HepG2 (cell line): ENCODE data around the gene LSM8. TPM values are rescaled to one million over a fixed set of nuclear protein-coding genes. Genes with fewer than 3 reads are reported as not detected.

ENCODE experiments used
- ATAC-seq: fragments of 200-7000 bp; cut with Tn5 transposase; 3 replicates; pipeline ENCODE4 v1.9.1; 2020; ENCODE audit warnings: mild to moderate bottlenecking, moderate library complexity
- BruUV-seq: library from RNA; stranded (reverse); fragments of 400-500 nt; replicated peaks from 2 replicates; lab custom pipeline; 2021; lab: Mats Ljungman, UMichigan
- CTCF ChIA-PET: fragments of 300-600 bp; formaldehyde crosslinking; extraction: SDS; loops from one replicate; lab custom pipeline; 2021; ENCODE audit warnings: low total read pairs, inconsistent platforms, low intra/inter-chr PET ratio; lab: Yijun Ruan, JAX
- POLR2A ChIA-PET: fragments of 350-600 bp; sonication (Branson Sonifier 250); formaldehyde crosslinking; loops from one replicate; lab custom pipeline; 2020; ENCODE audit warnings: antibody characterized with exemption, inconsistent platforms; lab: Yijun Ruan, JAX
- DNase-seq: peaks from one replicate; pipeline ENCODE4 v3.0.0-alpha.2; 2015; ENCODE audit warnings: low spot score
- FAIRE-seq: peaks from 3 replicates; lab custom pipeline; 2011; peaks lifted over from hg19 to GRCh38; lab: Jason Lieb, UNC
- H2AFZ ChIP-seq: one replicate; pipeline ENCODE4 v1.6.1; 2011; ENCODE audit warnings: low read length, inconsistent platforms
- H3K27ac ChIP-seq: fragments of 300-600 bp; 3 replicates; pipeline ENCODE4 v1.8.0; 2011; ENCODE audit warnings: mixed run types, mild to moderate bottlenecking, mixed read lengths, low read length, inconsistent platforms; ENCODE audit not compliant: insufficient read depth; ENCODE audit errors: extremely low read length
- H3K27me3 ChIP-seq, 2 experiments: fragments of 200-600 bp in 1 of 2; 2 replicates in 1 of 2; 3 replicates in 1 of 2; pipeline versions ENCODE4 v1.6.0 to v1.8.0; 2011; ENCODE audit warnings: low read length in 2 of 2, mild to moderate bottlenecking in 2 of 2, moderate library complexity in 2 of 2, inconsistent platforms in 1 of 2; ENCODE audit not compliant: insufficient read depth in 2 of 2, control insufficient read depth in 1 of 2
- H3K36me3 ChIP-seq, 2 experiments: fragments of 200-600 bp in 1 of 2; replicated peaks in 1 of 2; 2 replicates in 1 of 2; 3 replicates in 1 of 2; pipeline versions ENCODE4 v1.5.1 to v1.8.0; 2011; ENCODE audit warnings: low read length in 2 of 2, inconsistent platforms in 1 of 2; ENCODE audit not compliant: insufficient read depth in 2 of 2, control insufficient read depth in 1 of 2
- H3K4me1 ChIP-seq: 2 replicates; pipeline ENCODE4 v1.5.1; 2012; ENCODE audit warnings: low read length, inconsistent platforms; ENCODE audit not compliant: insufficient read depth
- H3K4me2 ChIP-seq: 2 replicates; pipeline ENCODE4 v1.6.0; 2011; ENCODE audit warnings: low read depth, low read length, inconsistent platforms
- H3K4me3 ChIP-seq, 3 experiments: fragments of 200-600 bp in 1 of 3; sonication (generic), shearing (Covaris generic) in 1 of 3; replicated peaks in 1 of 3; 2 replicates each; pipeline ENCODE4 v1.5.1; 2011 to 2016; ENCODE audit warnings: low read length in 3 of 3, inconsistent platforms in 2 of 3, low read depth in 2 of 3, mild to moderate bottlenecking in 2 of 3, control low read depth in 1 of 3, mixed read lengths in 1 of 3; ENCODE audit not compliant: insufficient read depth in 1 of 3
- H3K79me2 ChIP-seq: one replicate; pipeline ENCODE4 v1.6.1; 2011; ENCODE audit warnings: low read length, inconsistent platforms; ENCODE audit not compliant: insufficient read depth
- H3K9ac ChIP-seq: 2 replicates; pipeline ENCODE4 v1.6.0; 2011; ENCODE audit warnings: mild to moderate bottlenecking, low read depth, low read length, inconsistent platforms; ENCODE audit not compliant: insufficient read depth
- H3K9me3 ChIP-seq: 2 replicates; pipeline ENCODE4 v1.5.1; 2012; ENCODE audit warnings: mild to moderate bottlenecking, low read length
- H4K20me1 ChIP-seq: 2 replicates; pipeline ENCODE4 v1.6.0; 2011; ENCODE audit warnings: inconsistent platforms, mild to moderate bottlenecking, low read length, moderate library complexity; ENCODE audit not compliant: insufficient read depth
- AKNA ChIP-seq: sonication (generic); formaldehyde crosslinking; IDR thresholded peaks from 2 replicates; pipeline ENCODE4 v1.4.0; 2020; ENCODE audit warnings: missing genetic modification reagents, borderline replicate concordance
- FOXM1 ChIP-seq: sonication (generic); formaldehyde crosslinking; IDR thresholded peaks from 2 replicates; pipeline ENCODE4 v1.5.0; 2020; ENCODE audit warnings: missing genetic modification reagents
- HNF4A ChIP-seq: sonication (generic); formaldehyde crosslinking; IDR thresholded peaks from 2 replicates; pipeline ENCODE4 v1.4.0; 2020; ENCODE audit warnings: missing genetic modification reagents
- NBN ChIP-seq: fragments of 450-650 bp; conservative IDR thresholded peaks from 2 replicates; pipeline ENCODE4 v1.6.1; 2017
- ZNF121 ChIP-seq: sonication (generic); formaldehyde crosslinking; IDR thresholded peaks from 2 replicates; pipeline ENCODE4 v1.5.0; 2020; ENCODE audit warnings: mild to moderate bottlenecking, missing genetic modification reagents
- ZNF770 ChIP-seq: sonication (generic); formaldehyde crosslinking; IDR thresholded peaks from 2 replicates; pipeline ENCODE4 v1.5.0; 2020; ENCODE audit warnings: mild to moderate bottlenecking, missing genetic modification reagents
- WGBS: methylation state at CpG from one replicate; pipeline ENCODE4 v1.1.6; 2017; ENCODE audit warnings: low lambda C conversion rate; 5-methylcytosine and 5-hydroxymethylcytosine counted together
- in situ Hi-C: cut with HindIII; loops from 2 replicates; pipeline ENCODE4 v1.10.0; 2017; ENCODE audit warnings: low pct_unique_long_range_greater_than_20kb; ENCODE audit not compliant: extremely low pct_ligation_motif_present
- intact Hi-C: fragments of 100-400 bp; cut with micrococcal nuclease; formaldehyde crosslinking; loops from one replicate; pipeline ENCODE4 v1.10.0; 2022; ENCODE audit not compliant: unreplicated experiment
- polyA plus RNA-seq, 8 experiments: library from polyadenylated mRNA; depleted of rRNA in 3 of 8; stranded (reverse) in 7 of 8; unstranded in 1 of 8; fragments of >200 nt; fragmentation: Illumina TruSeq in 4 of 8; extraction: Trizol in 4 of 8; gene quantifications; 2 replicates each; pipeline versions ENCODE4 v1.2.1 to v1.2.3, GENCODE V29; 2011 to 2016; ENCODE audit warnings: low read depth in 4 of 8, missing spikeins in 1 of 8, mixed read lengths in 1 of 8; ENCODE audit not compliant: insufficient read depth in 1 of 8
- total RNA-seq, 5 experiments: library from RNA; depleted of rRNA; stranded (reverse); fragments of >200 nt; fragmentation: Illumina TruSeq; extraction: Trizol; gene quantifications; 2 replicates each; pipeline ENCODE4 v1.2.3, GENCODE V29; 2016; ENCODE audit warnings: low read depth in 1 of 5

Gene LSM8
- total and polyA plus RNA-seq, 2 of the 13 experiments (the other 11 are each of a cell fraction or from before 2014, with no cell fraction given): 44.3 to 67.3 TPM

- POLR2A ChIA-PET: interaction anchor here (0.7 kb wide), 1 partner anchor 995 kb away, joined by 3 read pairs; no protein-coding TSS in a partner anchor
- FAIRE-seq: no peak
- 80% methylated on average over 6 of the region's 6 CpGs for WGBS
Measured at GRCh38 chr7:118185163-118185860, 1.3 kb downstream of the LSM8 start.

More at GRCh38 chr7:118185163-118185860, 1.3 kb downstream of the LSM8 start:
- H3K4me2 ChIP-seq: peak overlapping the region; percentile 59
- DNase-seq: no peak
- H3K9me3 ChIP-seq: no peaks in the 10 kb centered on the region
- CTCF ChIA-PET: no interaction called here
- H3K36me3 ChIP-seq: peaks cover 0 to 10% of the 10 kb centered on the region in 2 experiments; a peak in 4 of 5 replicates
- peak overlapping the region; percentile 80 for H3K27ac ChIP-seq
- in situ Hi-C loops (no loop called here), intact Hi-C loops (no loop called here)
- peak overlapping the region; percentile 79 to 95 (median 90) for H3K4me3 ChIP-seq
- H3K9ac ChIP-seq: peak overlapping the region; percentile 95
- BruUV-seq: no TSS peak
- peaks cover 28% of the 10 kb centered on the region for H3K79me2 ChIP-seq
- H3K27me3 ChIP-seq: no peaks in the 10 kb centered on the region; a peak in 2 of 5 replicates
- H3K4me1 ChIP-seq: peaks cover 25% of the 10 kb centered on the region
- TF ChIP-seq FOXM1 (CRISPR knock-in tag) (no peak), ZNF770 (CRISPR knock-in tag) (peak; percentile 38; the same call in 1 of the 2 replicates), AKNA (no peak), HNF4A (0 out of 2 replicates have a peak, but pooled peaks have one; percentile 13), ZNF121 (CRISPR knock-in tag) (peak; percentile 94), NBN (no peak)
- TF ChIP-seq, all 625 proteins: peak for 3
- Histone ChIP-seq H2AFZ (no peak overlapping the region), H4K20me1 (no peaks in the 10 kb centered on the region)
- ATAC-seq: no peak
